ENCODE measurements around the gene FOSL1. TPM values are rescaled to one million over a fixed set of nuclear protein-coding genes. Genes with fewer than 3 reads are reported as not detected.

The FOSL1 gene
- total RNA-seq, 1 experiment from 2014 or later, result 20.5 TPM

DNA sequence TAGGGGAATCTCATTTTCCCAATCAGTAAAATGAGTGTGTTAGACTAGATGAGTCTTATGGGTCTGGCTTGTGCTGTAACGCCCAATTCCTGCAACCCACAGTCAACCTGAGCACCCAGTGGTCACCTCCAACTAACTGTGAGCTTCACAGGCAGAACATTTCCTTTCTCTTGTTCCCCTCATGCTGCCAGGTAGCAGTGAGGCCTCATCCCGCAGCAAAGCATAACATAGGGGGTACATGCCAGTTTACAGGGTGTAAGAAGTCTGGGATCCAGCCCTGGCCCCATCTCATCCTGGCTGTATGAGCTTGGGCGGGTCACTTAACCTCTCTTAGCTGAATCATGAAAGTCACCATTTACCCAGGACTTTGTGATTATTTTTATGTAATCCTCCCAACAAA is 31.3 kb downstream of the FOSL1 start:
- ChIA-PET POLR2A (interaction anchor here (0.5 to 3.1 kb wide), 3 partner anchors 10 to 205 kb away, joined by 3 to 19 read pairs (median 5); partner anchors contain the start of genes CFL1 and MUS81), CTCF (interaction anchor here (3.8 to 16.6 kb wide), 3 partner anchors 9 to 89 kb away, joined by 11 to 539 read pairs (median 89); partner anchors contain the start of genes CCDC85B, CFL1, FIBP and MUS81)
- no peak for ATAC-seq
- Mint-ChIP-seq H3K4me3 (no peak overlapping the region), H3K36me3 (peaks cover 8% of the 10 kb centered on the region), H3K9me3 (no peaks in the 10 kb centered on the region), H3K4me1 (peaks cover 10% of the 10 kb centered on the region), H3K27ac (no peak overlapping the region), H3K27me3 (ENCODE audit: low read depth) (peaks cover 48% of the 10 kb centered on the region)
- no peak for DNase-seq (ENCODE audit: low spot score)
- no peak for TF ChIP-seq ZNF219 (CRISPR knock-in tag; IDR thresholded peaks at IDR 0.05; ENCODE audit: borderline replicate concordance)
- TF ChIP-seq, protein P1, sequence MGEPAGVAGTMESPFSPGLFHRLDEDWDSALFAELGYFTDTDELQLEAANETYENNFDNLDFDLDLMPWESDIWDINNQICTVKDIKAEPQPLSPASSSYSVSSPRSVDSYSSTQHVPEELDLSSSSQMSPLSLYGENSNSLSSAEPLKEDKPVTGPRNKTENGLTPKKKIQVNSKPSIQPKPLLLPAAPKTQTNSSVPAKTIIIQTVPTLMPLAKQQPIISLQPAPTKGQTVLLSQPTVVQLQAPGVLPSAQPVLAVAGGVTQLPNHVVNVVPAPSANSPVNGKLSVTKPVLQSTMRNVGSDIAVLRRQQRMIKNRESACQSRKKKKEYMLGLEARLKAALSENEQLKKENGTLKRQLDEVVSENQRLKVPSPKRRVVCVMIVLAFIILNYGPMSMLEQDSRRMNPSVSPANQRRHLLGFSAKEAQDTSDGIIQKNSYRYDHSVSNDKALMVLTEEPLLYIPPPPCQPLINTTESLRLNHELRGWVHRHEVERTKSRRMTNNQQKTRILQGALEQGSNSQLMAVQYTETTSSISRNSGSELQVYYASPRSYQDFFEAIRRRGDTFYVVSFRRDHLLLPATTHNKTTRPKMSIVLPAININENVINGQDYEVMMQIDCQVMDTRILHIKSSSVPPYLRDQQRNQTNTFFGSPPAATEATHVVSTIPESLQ (CRISPR knock-in tag; IDR thresholded peaks at IDR 0.05), result no peak
- no peak for TF ChIP-seq ZNF232 (CRISPR knock-in tag; IDR thresholded peaks at IDR 0.05)
- TF ChIP-seq JUN (CRISPR knock-in tag; IDR thresholded peaks at IDR 0.05), result no peak
- TF ChIP-seq, protein P2, sequence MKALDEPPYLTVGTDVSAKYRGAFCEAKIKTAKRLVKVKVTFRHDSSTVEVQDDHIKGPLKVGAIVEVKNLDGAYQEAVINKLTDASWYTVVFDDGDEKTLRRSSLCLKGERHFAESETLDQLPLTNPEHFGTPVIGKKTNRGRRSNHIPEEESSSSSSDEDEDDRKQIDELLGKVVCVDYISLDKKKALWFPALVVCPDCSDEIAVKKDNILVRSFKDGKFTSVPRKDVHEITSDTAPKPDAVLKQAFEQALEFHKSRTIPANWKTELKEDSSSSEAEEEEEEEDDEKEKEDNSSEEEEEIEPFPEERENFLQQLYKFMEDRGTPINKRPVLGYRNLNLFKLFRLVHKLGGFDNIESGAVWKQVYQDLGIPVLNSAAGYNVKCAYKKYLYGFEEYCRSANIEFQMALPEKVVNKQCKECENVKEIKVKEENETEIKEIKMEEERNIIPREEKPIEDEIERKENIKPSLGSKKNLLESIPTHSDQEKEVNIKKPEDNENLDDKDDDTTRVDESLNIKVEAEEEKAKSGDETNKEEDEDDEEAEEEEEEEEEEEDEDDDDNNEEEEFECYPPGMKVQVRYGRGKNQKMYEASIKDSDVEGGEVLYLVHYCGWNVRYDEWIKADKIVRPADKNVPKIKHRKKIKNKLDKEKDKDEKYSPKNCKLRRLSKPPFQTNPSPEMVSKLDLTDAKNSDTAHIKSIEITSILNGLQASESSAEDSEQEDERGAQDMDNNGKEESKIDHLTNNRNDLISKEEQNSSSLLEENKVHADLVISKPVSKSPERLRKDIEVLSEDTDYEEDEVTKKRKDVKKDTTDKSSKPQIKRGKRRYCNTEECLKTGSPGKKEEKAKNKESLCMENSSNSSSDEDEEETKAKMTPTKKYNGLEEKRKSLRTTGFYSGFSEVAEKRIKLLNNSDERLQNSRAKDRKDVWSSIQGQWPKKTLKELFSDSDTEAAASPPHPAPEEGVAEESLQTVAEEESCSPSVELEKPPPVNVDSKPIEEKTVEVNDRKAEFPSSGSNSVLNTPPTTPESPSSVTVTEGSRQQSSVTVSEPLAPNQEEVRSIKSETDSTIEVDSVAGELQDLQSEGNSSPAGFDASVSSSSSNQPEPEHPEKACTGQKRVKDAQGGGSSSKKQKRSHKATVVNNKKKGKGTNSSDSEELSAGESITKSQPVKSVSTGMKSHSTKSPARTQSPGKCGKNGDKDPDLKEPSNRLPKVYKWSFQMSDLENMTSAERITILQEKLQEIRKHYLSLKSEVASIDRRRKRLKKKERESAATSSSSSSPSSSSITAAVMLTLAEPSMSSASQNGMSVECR (CRISPR knock-in tag; IDR thresholded peaks at IDR 0.05; ENCODE audit: borderline replicate concordance), result no peak
- TF ChIP-seq, protein P3, sequence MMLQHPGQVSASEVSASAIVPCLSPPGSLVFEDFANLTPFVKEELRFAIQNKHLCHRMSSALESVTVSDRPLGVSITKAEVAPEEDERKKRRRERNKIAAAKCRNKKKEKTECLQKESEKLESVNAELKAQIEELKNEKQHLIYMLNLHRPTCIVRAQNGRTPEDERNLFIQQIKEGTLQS (CRISPR knock-in tag; conservative IDR thresholded peaks at IDR 0.05), result no peak

DNA sequence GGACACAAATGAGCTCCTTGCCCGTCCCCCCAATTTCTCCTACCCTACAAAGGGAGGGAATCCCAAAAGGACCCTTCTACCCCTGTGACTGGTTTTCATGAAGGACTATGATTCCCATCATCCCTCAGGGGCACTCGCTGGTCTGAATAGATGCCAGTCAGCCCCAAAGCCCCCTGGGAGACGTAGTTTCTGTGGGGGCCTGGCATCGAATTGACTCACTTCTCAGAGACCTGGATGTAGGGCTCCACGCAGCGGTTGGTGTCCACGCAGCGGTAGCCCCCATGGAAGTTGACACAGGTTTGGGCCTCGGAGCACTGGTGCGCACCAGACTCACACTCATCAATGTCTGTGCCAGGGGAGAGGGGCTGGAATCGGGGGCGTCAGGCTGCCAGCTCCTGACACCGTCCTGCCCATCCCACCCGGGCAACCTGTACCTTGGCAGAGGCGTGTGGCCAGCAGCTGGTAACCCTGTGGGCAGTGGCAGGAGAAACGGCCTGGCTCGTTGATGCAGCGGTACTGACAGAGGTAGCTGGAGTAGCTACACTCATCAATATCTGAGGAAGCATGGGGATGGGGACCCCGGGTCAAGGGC is 32.0 kb downstream of the FOSL1 start:
- Mint-ChIP-seq H3K36me3 (peaks cover 14% of the 10 kb centered on the region), H3K4me3 (peak overlapping the region; percentile 88), H3K27me3 (ENCODE audit: low read depth) (peaks cover 46% of the 10 kb centered on the region), H3K4me1 (peaks cover 10% of the 10 kb centered on the region), H3K27ac (no peak overlapping the region), H3K9me3 (no peaks in the 10 kb centered on the region)
- CTCF ChIA-PET, result interaction anchor here (0.5 to 16.6 kb wide), 4 partner anchors 8 to 141 kb away, joined by 3 to 539 read pairs (median 50); partner anchors contain the start of genes CCDC85B, CFL1, FIBP and MUS81
- POLR2A ChIA-PET, result interaction anchor here (0.7 to 3.1 kb wide), 2 partner anchors 9 to 24 kb away, joined by 3 to 19 read pairs; partner anchors contain the start of genes CFL1 and MUS81
- TF ChIP-seq GTF2I (CRISPR knock-in tag; conservative IDR thresholded peaks at IDR 0.05) (no peak), ZNF671 (CRISPR knock-in tag; IDR thresholded peaks at IDR 0.05) (0 out of 2 replicates have a peak, but pooled peaks have one; percentile 38), NFATC4 (CRISPR knock-in tag; IDR thresholded peaks at IDR 0.05) (peak; percentile 67), PRRX2 (CRISPR knock-in tag; IDR thresholded peaks at IDR 0.05) (peak; percentile 22; the same call in 1 of the 2 replicates), ZNF416 (CRISPR knock-in tag; IDR thresholded peaks at IDR 0.05) (no peak)
- TF ChIP-seq, protein P4, sequence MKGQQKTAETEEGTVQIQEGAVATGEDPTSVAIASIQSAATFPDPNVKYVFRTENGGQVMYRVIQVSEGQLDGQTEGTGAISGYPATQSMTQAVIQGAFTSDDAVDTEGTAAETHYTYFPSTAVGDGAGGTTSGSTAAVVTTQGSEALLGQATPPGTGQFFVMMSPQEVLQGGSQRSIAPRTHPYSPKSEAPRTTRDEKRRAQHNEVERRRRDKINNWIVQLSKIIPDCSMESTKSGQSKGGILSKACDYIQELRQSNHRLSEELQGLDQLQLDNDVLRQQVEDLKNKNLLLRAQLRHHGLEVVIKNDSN (CRISPR knock-in tag; IDR thresholded peaks at IDR 0.05), result no peak
- TF ChIP-seq, protein P5, sequence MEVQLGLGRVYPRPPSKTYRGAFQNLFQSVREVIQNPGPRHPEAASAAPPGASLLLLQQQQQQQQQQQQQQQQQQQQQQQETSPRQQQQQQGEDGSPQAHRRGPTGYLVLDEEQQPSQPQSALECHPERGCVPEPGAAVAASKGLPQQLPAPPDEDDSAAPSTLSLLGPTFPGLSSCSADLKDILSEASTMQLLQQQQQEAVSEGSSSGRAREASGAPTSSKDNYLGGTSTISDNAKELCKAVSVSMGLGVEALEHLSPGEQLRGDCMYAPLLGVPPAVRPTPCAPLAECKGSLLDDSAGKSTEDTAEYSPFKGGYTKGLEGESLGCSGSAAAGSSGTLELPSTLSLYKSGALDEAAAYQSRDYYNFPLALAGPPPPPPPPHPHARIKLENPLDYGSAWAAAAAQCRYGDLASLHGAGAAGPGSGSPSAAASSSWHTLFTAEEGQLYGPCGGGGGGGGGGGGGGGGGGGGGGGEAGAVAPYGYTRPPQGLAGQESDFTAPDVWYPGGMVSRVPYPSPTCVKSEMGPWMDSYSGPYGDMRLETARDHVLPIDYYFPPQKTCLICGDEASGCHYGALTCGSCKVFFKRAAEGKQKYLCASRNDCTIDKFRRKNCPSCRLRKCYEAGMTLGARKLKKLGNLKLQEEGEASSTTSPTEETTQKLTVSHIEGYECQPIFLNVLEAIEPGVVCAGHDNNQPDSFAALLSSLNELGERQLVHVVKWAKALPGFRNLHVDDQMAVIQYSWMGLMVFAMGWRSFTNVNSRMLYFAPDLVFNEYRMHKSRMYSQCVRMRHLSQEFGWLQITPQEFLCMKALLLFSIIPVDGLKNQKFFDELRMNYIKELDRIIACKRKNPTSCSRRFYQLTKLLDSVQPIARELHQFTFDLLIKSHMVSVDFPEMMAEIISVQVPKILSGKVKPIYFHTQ (CRISPR knock-in tag; IDR thresholded peaks at IDR 0.05), result peak; percentile 45
- TF ChIP-seq, protein P6, sequence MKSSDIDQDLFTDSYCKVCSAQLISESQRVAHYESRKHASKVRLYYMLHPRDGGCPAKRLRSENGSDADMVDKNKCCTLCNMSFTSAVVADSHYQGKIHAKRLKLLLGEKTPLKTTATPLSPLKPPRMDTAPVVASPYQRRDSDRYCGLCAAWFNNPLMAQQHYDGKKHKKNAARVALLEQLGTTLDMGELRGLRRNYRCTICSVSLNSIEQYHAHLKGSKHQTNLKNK (CRISPR knock-in tag; IDR thresholded peaks at IDR 0.05), result no peak
- TF ChIP-seq, protein P7, sequence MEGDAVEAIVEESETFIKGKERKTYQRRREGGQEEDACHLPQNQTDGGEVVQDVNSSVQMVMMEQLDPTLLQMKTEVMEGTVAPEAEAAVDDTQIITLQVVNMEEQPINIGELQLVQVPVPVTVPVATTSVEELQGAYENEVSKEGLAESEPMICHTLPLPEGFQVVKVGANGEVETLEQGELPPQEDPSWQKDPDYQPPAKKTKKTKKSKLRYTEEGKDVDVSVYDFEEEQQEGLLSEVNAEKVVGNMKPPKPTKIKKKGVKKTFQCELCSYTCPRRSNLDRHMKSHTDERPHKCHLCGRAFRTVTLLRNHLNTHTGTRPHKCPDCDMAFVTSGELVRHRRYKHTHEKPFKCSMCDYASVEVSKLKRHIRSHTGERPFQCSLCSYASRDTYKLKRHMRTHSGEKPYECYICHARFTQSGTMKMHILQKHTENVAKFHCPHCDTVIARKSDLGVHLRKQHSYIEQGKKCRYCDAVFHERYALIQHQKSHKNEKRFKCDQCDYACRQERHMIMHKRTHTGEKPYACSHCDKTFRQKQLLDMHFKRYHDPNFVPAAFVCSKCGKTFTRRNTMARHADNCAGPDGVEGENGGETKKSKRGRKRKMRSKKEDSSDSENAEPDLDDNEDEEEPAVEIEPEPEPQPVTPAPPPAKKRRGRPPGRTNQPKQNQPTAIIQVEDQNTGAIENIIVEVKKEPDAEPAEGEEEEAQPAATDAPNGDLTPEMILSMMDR (IDR thresholded peaks at IDR 0.05), result no peak
- ATAC-seq (peak; percentile 78), DNase-seq (ENCODE audit: low spot score) (peak; percentile 73)
